Pancreas (tissue), 10 donors: ENCODE data around the gene SPHK2. TPM values are rescaled to one million over a fixed set of nuclear protein-coding genes. Genes with fewer than 3 reads are reported as not detected.

Source experiments
- ATAC-seq, 4 donors: fragments of 200-7000 bp; cut with Tn5 transposase; one replicate each; pipeline versions ENCODE4 v1.8.0 to v1.9.1; 2020; ENCODE audit warnings: mild to moderate bottlenecking in 4 of 4, moderate library complexity in 4 of 4
- DNase-seq, 6 donors: peaks; one replicate each; pipeline ENCODE4 v3.0.0-alpha.2; 2020
- FAIRE-seq: peaks from 2 replicates; lab custom pipeline; 2012; peaks lifted over from hg19 to GRCh38; lab: Jason Lieb, UNC
- H3K27ac ChIP-seq, 4 donors: fragments of 200-600 bp; sonication (generic); 1 replicate in 3 of 4; 2 replicates in 1 of 4; pipeline versions ENCODE4 v1.5.0 to v1.8.0; 2020
- H3K27me3 ChIP-seq, 4 donors: fragments of 200-600 bp; one replicate each; pipeline ENCODE4 v1.8.0; 2021
- H3K36me3 ChIP-seq, 3 donors: fragments of 200-600 bp; sonication (generic) in 1 of 3; one replicate each; pipeline versions ENCODE4 v1.5.0 to v1.8.0; 2020 to 2021
- H3K4me1 ChIP-seq, 3 donors: fragments of 200-600 bp; one replicate each; pipeline ENCODE4 v1.8.0; 2021
- H3K4me3 ChIP-seq, 4 donors: fragments of 200-600 bp; sonication (generic) in 2 of 4; one replicate each; pipeline versions ENCODE4 v1.5.0 to v1.8.0; 2020 to 2021
- H3K9me3 ChIP-seq, 4 donors: fragments of 200-600 bp; one replicate each; pipeline ENCODE4 v1.8.0; 2021
- WGBS, 2 donors: extraction: QIAGEN DNeasy Blood & Tissue Kit; methylation state at CpG; one replicate each; pipeline ENCODE4 v1.1.7; 2013; 5-methylcytosine and 5-hydroxymethylcytosine counted together
- intact Hi-C, 3 donors: fragments of 100-400 bp; cut with DNase I; formaldehyde crosslinking; loops; one replicate each; pipeline versions ENCODE4 v1.11.1 to v1.14.2; 2022
- polyA plus RNA-seq, 2 donors: library from polyadenylated mRNA; stranded (reverse); fragments of 200-250 nt; gene quantifications; one replicate each; pipeline ENCODE4 v1.2.3, GENCODE V29; 2013
- total RNA-seq, 6 donors: library from RNA; stranded (reverse); fragmentation: NEBNext Ultra II Directional in 4 of 6; extraction: Animal tissue kit (Norgen Biotek cat#: 25700) in 4 of 6; gene quantifications; one replicate each; pipeline versions ENCODE4 v1.2.1 to v1.2.4, GENCODE V29; 2021 to 2023
- TF ChIP-seq, protein P1 (sequence below), 4 donors: fragments of 200-600 bp; sonication (generic) in 3 of 4; IDR thresholded peaks; one replicate each; pipeline versions ENCODE4 v1.5.0 to v1.8.0; 2021; ENCODE audit warnings: antibody characterized with exemption in 4 of 4
- donor health status: healthy with polysubstance abuse.
- donor health status: DM: no; HTN: no; CAD: no; lungs with moderate emphysema.
- donor health status: DM: no; HTN: no; CAD: no.
- donor health status: control.
- donor health status: control.
- donor health status: Bipolar disorder and iron deficiency.
- donor health status: DM: yes; HTN: yes; CAD: no.
- donor health status: DM: no; HTN: no; CAD: no.
- donor health status: DM: no; HTN: no; CAD: no.
- donor health status: DM: yes; HTN: yes; CAD: no.

SPHK2 gene
- total and polyA plus RNA-seq, 8 donors, result 4.3 to 24.0 (median 7.5) TPM

DNA sequence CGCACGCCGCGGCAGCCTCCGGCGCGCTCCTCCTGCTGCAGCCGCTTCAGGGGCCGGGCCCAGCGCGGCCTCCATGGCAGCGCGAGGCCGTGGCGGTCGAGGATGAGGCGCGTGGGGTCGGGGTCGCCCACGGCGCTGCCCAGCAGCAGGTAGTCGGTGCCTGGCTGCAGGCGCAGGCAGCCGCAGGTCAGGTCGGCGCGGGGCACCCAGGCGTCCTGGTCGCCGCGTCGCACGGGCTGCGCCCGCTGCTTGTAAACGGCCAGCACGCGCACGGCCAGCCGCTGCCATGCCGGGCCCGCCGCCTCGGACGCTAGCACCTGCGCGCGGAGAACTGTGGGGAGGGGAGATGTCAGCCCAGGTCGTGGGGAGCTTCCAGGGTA, 42.4 kb downstream of the SPHK2 start:
- FAIRE-seq, result no peak
- intact Hi-C loops, result no loop called here
- no peaks in the 10 kb centered on the region for H3K9me3 ChIP-seq
- no peaks in the 10 kb centered on the region for H3K36me3 ChIP-seq
- H3K27ac ChIP-seq, result no peak overlapping the region
- H3K4me3 ChIP-seq, result no peak overlapping the region
- no peak for DNase-seq
- 79 to 87% methylated on average over 44 to 50 of the region's 50 CpGs for WGBS, 2 donors
- ATAC-seq, result no peak
- peaks cover 0 to 7% (median 0%) of the 10 kb centered on the region in 3 donors for H3K4me1 ChIP-seq
- H3K27me3 ChIP-seq, result no peaks in the 10 kb centered on the region
- TF ChIP-seq, protein P1, sequence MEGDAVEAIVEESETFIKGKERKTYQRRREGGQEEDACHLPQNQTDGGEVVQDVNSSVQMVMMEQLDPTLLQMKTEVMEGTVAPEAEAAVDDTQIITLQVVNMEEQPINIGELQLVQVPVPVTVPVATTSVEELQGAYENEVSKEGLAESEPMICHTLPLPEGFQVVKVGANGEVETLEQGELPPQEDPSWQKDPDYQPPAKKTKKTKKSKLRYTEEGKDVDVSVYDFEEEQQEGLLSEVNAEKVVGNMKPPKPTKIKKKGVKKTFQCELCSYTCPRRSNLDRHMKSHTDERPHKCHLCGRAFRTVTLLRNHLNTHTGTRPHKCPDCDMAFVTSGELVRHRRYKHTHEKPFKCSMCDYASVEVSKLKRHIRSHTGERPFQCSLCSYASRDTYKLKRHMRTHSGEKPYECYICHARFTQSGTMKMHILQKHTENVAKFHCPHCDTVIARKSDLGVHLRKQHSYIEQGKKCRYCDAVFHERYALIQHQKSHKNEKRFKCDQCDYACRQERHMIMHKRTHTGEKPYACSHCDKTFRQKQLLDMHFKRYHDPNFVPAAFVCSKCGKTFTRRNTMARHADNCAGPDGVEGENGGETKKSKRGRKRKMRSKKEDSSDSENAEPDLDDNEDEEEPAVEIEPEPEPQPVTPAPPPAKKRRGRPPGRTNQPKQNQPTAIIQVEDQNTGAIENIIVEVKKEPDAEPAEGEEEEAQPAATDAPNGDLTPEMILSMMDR (IDR thresholded peaks at IDR 0.05), result no peak

DNA sequence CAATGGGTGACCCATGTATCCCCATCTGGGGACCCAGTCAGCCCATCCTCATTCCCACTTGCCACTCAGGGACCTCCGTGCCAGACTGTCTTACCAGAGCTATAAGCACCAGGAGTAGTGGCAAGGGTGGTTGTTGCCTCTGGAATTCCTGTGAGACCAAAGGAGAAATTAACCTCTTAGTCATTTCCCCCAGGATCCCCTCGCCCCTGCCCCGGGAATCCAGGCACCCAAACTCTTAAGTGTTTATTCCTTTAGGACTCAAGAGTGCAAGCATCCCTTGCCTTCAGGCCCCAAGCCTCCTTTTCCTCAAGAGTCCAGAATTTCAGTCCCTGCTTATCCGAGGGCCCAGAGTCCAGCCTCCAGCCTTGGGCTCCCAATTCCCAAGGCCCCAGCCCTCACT, 44.4 kb downstream of the SPHK2 start:
- TF ChIP-seq, protein P1 (IDR thresholded peaks at IDR 0.05), result no peak
- ATAC-seq (no peak), FAIRE-seq (no peak), DNase-seq (no peak)
- H3K4me3 ChIP-seq, result no peak overlapping the region
- no peaks in the 10 kb centered on the region for H3K27me3 ChIP-seq
- WGBS, 2 donors, result 93 to 97% methylated on average over 4 of the region's 4 CpGs
- no peaks in the 10 kb centered on the region for H3K36me3 ChIP-seq
- H3K9me3 ChIP-seq, result no peaks in the 10 kb centered on the region
- no peak overlapping the region for H3K27ac ChIP-seq
- intact Hi-C loops, result no loop called here
- H3K4me1 ChIP-seq, result peaks cover 0 to 7% (median 0%) of the 10 kb centered on the region in 3 donors

GRCh38 chr19:48664476-48664875, 45.2 kb downstream of the SPHK2 start:
- intact Hi-C loops, result no loop called here
- Histone ChIP-seq H3K36me3 (no peaks in the 10 kb centered on the region), H3K4me1 (peaks cover 0 to 7% (median 0%) of the 10 kb centered on the region in 3 donors), H3K27ac (no peak overlapping the region), H3K27me3 (no peaks in the 10 kb centered on the region), H3K9me3 (no peaks in the 10 kb centered on the region), H3K4me3 (no peak overlapping the region)
- WGBS, 2 donors, result 88 to 91% methylated on average over 14 of the region's 14 CpGs
- FAIRE-seq (no peak), ATAC-seq (no peak), DNase-seq (no peak)
- TF ChIP-seq, protein P1 (IDR thresholded peaks at IDR 0.05), result no peak

DNA sequence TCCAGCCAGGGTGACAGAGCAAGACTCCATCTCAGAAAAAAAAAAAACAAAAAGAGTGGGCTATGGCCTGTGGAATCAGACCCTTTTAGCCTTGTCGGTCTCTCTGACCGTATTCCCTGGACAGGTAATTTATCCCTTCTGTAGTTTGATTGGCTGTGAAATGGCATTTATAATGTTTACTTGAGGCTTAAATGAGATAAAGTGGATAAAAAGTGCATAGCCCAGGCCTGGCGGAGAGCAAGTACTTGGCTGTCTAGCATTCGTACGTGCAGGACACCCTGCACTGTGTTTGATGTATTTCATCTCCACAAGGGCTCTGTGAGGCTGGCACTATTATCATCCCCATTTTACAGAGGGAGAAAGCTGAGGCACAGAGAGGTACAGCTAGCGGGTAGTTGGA, 46.5 kb downstream of the SPHK2 start:
- no peaks in the 10 kb centered on the region for H3K9me3 ChIP-seq
- ATAC-seq (no peak), FAIRE-seq (no peak), DNase-seq (no peak)
- peaks cover 0 to under 1% (median 0%) of the 10 kb centered on the region in 3 donors for H3K4me1 ChIP-seq
- no peaks in the 10 kb centered on the region for H3K27me3 ChIP-seq
- H3K27ac ChIP-seq, result no peak overlapping the region
- H3K36me3 ChIP-seq, result no peaks in the 10 kb centered on the region
- intact Hi-C loops, result no loop called here
- 65 to 69% methylated on average over 6 of the region's 6 CpGs for WGBS, 2 donors
- TF ChIP-seq, protein P1 (IDR thresholded peaks at IDR 0.05), result no peak
- no peak overlapping the region for H3K4me3 ChIP-seq

GRCh38 chr19:48668332-48668731, 49.0 kb downstream of the SPHK2 start:
- DNase-seq (no peak), FAIRE-seq (no peak), ATAC-seq (no peak)
- intact Hi-C loops, result no loop called here
- Histone ChIP-seq H3K4me1 (no peaks in the 10 kb centered on the region), H3K36me3 (no peaks in the 10 kb centered on the region), H3K4me3 (no peak overlapping the region), H3K27ac (no peak overlapping the region), H3K9me3 (no peaks in the 10 kb centered on the region), H3K27me3 (no peaks in the 10 kb centered on the region)
- TF ChIP-seq, protein P1 (IDR thresholded peaks at IDR 0.05), result no peak
- WGBS, 2 donors, result 47 to 56% methylated on average over 3 of the region's 3 CpGs
